Vagina (tissue), 2 donors: ENCODE results near the gene PNPLA2. TPM values are rescaled to one million over a fixed set of nuclear protein-coding genes. Genes with fewer than 3 reads are reported as not detected.

Experiments used
- DNase-seq, 2 donors: peaks; one replicate each; pipeline ENCODE4 v3.0.0-alpha.2; 2017; ENCODE audit errors: extremely low spot score in 2 of 2
- H3K27ac ChIP-seq: fragments of 200-600 bp; sonication (generic); one replicate; pipeline ENCODE4 v1.5.1; 2019
- H3K27me3 ChIP-seq: fragments of 200-600 bp; sonication (generic); one replicate; pipeline ENCODE4 v1.5.1; 2019
- H3K36me3 ChIP-seq, 2 donors: fragments of 200-600 bp; sonication (generic); one replicate each; pipeline ENCODE4 v1.5.1; 2017 to 2019
- H3K4me1 ChIP-seq: fragments of 200-600 bp; sonication (generic); one replicate; pipeline ENCODE4 v1.5.1; 2019
- H3K4me3 ChIP-seq, 2 donors: fragments of 200-600 bp; sonication (generic); 1 replicate in 1 of 2; 2 replicates in 1 of 2; pipeline ENCODE4 v1.5.1; 2016 to 2019
- H3K9me3 ChIP-seq: fragments of 200-600 bp; sonication (generic); one replicate; pipeline ENCODE4 v1.5.1; 2019
- POLR2A ChIP-seq, 2 donors: fragments of 450-650 bp; IDR thresholded peaks; one replicate each; pipeline ENCODE4 v1.6.1; 2017; ENCODE audit warnings: antibody characterized with exemption in 2 of 2, mild to moderate bottlenecking in 2 of 2, moderate library complexity in 2 of 2
- POLR2AphosphoS5 ChIP-seq, 2 donors: sonication (generic); formaldehyde crosslinking; IDR thresholded peaks; one replicate each; pipeline ENCODE4 v1.9.0; 2017; ENCODE audit warnings: antibody characterized with exemption in 2 of 2, mild to moderate bottlenecking in 2 of 2, low read depth in 1 of 2; ENCODE audit not compliant: insufficient read depth in 1 of 2
- intact Hi-C: fragments of 100-400 bp; cut with DNase I; formaldehyde crosslinking; loops from one replicate; pipeline ENCODE4 v1.15.1; 2023
- total RNA-seq: library from RNA; depleted of rRNA; stranded (reverse); fragments of >200 nt; gene quantifications from one replicate; pipeline ENCODE4 v1.2.3, GENCODE V29; 2016
- TF ChIP-seq, protein P1 (sequence below), 3 experiments: fragments of 450-650 bp in 2 of 3; fragments of 200-600 bp in 1 of 3; sonication (generic) in 1 of 3; IDR thresholded peaks; one replicate each; pipeline ENCODE4 v1.5.1; 2017 to 2019; ENCODE audit warnings: antibody characterized with exemption in 3 of 3, mild to moderate bottlenecking in 2 of 3, moderate library complexity in 2 of 3

The PNPLA2 gene
- total RNA-seq, 1 donor from 2014 or later: 103 TPM

DNA sequence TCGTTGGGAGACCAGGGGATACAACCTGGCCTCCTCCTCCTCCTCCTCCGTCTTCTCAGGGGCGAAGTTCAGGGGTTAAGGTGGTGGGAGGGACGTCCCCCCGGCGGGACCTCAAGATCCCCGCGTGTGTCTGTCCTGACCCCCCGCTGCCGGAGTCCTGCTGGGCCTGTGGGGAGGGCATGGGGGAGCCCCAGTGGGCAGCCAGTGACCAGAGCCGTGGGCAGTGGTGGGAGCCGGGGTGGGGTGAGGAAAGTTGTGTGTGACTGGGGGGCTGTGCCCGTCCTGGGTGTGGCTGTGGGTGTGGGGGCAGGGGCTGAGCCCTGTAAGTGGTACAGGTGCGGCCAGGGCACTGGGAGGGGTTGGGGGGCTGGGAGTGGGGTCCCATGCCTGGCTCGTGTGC is 34.0 kb downstream of the PNPLA2 start:
- H3K27ac ChIP-seq: no peak overlapping the region
- no peaks in the 10 kb centered on the region for H3K27me3 ChIP-seq
- no peak for TF ChIP-seq POLR2AphosphoS5 (IDR thresholded peaks at IDR 0.05; ENCODE audit: insufficient read depth in 1 of 2, low read depth in 1 of 2)
- TF ChIP-seq POLR2A (IDR thresholded peaks at IDR 0.05): no peak
- TF ChIP-seq, protein P1, sequence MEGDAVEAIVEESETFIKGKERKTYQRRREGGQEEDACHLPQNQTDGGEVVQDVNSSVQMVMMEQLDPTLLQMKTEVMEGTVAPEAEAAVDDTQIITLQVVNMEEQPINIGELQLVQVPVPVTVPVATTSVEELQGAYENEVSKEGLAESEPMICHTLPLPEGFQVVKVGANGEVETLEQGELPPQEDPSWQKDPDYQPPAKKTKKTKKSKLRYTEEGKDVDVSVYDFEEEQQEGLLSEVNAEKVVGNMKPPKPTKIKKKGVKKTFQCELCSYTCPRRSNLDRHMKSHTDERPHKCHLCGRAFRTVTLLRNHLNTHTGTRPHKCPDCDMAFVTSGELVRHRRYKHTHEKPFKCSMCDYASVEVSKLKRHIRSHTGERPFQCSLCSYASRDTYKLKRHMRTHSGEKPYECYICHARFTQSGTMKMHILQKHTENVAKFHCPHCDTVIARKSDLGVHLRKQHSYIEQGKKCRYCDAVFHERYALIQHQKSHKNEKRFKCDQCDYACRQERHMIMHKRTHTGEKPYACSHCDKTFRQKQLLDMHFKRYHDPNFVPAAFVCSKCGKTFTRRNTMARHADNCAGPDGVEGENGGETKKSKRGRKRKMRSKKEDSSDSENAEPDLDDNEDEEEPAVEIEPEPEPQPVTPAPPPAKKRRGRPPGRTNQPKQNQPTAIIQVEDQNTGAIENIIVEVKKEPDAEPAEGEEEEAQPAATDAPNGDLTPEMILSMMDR (IDR thresholded peaks at IDR 0.05): no peak

DNA sequence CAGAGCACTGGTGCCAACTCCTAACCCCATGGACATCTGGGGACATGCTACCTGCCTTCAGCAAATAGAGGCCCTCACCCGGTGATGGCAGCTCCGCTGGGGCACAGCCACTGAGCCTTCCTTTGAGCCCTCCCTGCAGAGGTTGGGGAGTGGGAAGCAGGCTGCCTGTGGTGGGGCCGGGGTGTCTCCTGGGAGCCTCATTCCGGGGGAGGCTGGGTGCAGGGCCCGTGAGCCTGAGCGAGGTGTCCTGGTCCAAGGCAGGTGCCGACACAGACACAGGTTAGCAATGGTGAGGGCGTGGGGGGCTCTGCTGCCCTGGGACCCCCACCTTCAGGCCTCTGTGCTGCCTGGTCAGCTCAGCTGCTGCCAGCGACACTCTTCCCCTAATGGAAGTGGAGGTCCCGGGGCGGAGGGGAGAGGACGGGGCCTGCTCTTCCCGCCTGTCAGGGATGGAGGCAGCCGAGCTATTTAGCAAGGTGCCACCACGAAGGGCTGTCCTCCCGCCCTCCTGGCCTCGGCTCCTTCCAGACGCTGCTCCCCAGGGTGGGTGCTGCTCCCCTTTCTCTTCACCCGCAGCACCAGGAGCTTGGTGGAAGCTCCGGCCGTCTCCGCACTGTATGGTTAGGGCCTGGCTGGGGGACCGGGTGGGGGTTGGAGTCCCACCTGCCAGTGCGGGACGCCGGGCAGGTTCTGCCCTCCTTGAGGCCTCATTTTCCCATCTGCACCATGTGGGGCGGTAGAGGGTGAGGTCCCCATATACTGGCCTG is 35.2 kb downstream of the PNPLA2 start:
- Histone ChIP-seq H3K9me3 (no peaks in the 10 kb centered on the region), H3K4me3 (no peak overlapping the region), H3K27ac (no peak overlapping the region), H3K36me3 (no peaks in the 10 kb centered on the region), H3K4me1 (peaks cover 53% of the 10 kb centered on the region), H3K27me3 (no peaks in the 10 kb centered on the region)
- TF ChIP-seq POLR2AphosphoS5 (IDR thresholded peaks at IDR 0.05; ENCODE audit: insufficient read depth in 1 of 2, low read depth in 1 of 2) (no peak), POLR2A (IDR thresholded peaks at IDR 0.05) (no peak)
- TF ChIP-seq, protein P1 (IDR thresholded peaks at IDR 0.05): no peak
- DNase-seq: no peak
- intact Hi-C loops: loop anchor here (5.0 kb wide), 1 partner anchor 198 kb away; no protein-coding TSS in a partner anchor

More for the DNA sequence above, 34.0 kb downstream of the PNPLA2 start:
- Histone ChIP-seq H3K36me3 (no peaks in the 10 kb centered on the region), H3K4me3 (no peak overlapping the region), H3K4me1 (peaks cover 56% of the 10 kb centered on the region), H3K9me3 (no peaks in the 10 kb centered on the region)
- DNase-seq: no peak
- intact Hi-C loops: loop anchor here (5.0 kb wide), 1 partner anchor 200 kb away; no protein-coding TSS in a partner anchor

DNA sequence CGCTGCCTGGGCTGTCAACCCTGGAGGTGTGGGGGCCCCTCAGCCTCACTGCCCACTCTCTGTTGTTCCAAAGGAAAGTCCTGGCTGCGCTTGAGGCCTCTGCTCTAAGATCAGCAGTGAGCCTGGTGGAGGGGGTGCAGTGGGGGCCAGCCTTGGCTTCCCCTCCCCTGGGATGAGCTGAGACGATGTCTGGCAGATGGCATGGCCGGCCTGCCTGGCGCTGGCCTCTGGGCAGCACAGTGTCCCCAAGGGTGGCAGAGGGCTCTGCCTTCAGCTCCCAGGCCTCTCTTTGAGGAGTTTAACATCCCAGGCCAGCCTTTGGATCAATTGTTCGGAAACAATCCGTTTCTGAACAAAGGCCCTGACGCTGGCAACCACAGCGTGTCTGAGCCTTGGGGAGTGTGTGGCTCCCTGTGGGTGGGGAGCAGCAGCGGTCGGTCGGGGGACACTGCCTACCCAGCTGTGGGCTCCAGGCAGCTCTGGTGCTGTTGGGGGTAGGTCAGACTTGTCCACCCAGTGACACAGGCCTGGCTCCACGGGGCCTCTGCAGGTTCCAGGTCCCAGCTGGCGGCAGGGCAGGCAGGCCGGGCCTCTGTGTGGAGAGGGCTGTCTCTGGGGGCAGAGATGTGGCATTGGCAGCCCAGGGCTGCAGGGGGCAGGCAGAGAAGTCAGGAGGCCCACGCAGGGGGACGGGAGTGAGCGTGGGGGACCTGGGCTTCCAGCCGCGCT is 36.1 kb downstream of the PNPLA2 start:
- Histone ChIP-seq H3K27ac (no peak overlapping the region), H3K9me3 (no peaks in the 10 kb centered on the region), H3K4me3 (no peak overlapping the region), H3K27me3 (no peaks in the 10 kb centered on the region), H3K36me3 (no peaks in the 10 kb centered on the region), H3K4me1 (peaks cover 56% of the 10 kb centered on the region)
- DNase-seq: no peak
- intact Hi-C loops: loop anchor here (5.0 kb wide), 1 partner anchor 198 kb away; no protein-coding TSS in a partner anchor
- TF ChIP-seq, protein P1 (IDR thresholded peaks at IDR 0.05): no peak
- TF ChIP-seq POLR2AphosphoS5 (IDR thresholded peaks at IDR 0.05; ENCODE audit: insufficient read depth in 1 of 2, low read depth in 1 of 2): no peak
- TF ChIP-seq POLR2A (IDR thresholded peaks at IDR 0.05): no peak

DNA sequence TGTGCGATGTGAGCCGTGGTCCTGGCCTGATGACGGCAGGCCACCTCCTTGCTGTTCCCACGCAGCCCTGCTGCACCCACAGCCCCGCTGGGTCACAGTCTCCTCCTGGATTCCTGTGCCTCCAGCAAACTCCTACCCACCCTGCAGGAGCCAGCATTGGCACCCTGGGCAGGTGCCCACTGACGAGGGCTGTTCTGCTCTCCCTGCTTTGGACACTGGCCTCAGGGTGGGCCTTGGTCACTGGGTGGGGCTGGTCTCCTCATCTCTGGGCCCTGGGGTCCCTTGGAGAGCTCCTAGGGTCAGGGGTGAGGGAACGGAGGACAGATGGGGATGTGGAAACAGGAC is 36.6 kb downstream of the PNPLA2 start:
- Histone ChIP-seq H3K9me3 (no peaks in the 10 kb centered on the region), H3K36me3 (no peaks in the 10 kb centered on the region), H3K4me3 (no peak overlapping the region), H3K27ac (no peak overlapping the region), H3K4me1 (peaks cover 57% of the 10 kb centered on the region), H3K27me3 (no peaks in the 10 kb centered on the region)
- no peak for TF ChIP-seq POLR2AphosphoS5 (IDR thresholded peaks at IDR 0.05; ENCODE audit: insufficient read depth in 1 of 2, low read depth in 1 of 2)
- TF ChIP-seq, protein P1 (IDR thresholded peaks at IDR 0.05): no peak
- no peak for TF ChIP-seq POLR2A (IDR thresholded peaks at IDR 0.05)
- DNase-seq: no peak
- intact Hi-C loops: no loop called here
